Progenitor cell of endocrine pancreas (in vitro differentiated cells): Measurements from ENCODE around the gene FBXO3. TPM values are rescaled to one million over a fixed set of nuclear protein-coding genes. Genes with fewer than 3 reads are reported as not detected.

Experiments
- DNase-seq: peaks from one replicate; pipeline ENCODE4 v3.0.0; 2021; ENCODE audit warnings: low spot score; ENCODE audit not compliant: unreplicated experiment
- H3K27ac Mint-ChIP-seq: 2 replicates; pipeline ENCODE4 v1.8.0; 2021; ENCODE audit warnings: mild to moderate bottlenecking, moderate library complexity, mixed read lengths
- H3K27me3 Mint-ChIP-seq: 2 replicates; pipeline ENCODE4 v1.8.0; 2021; ENCODE audit warnings: mixed read lengths
- H3K36me3 Mint-ChIP-seq: 2 replicates; pipeline ENCODE4 v1.8.0; 2022; ENCODE audit warnings: mixed read lengths; ENCODE audit not compliant: insufficient read depth
- H3K4me1 Mint-ChIP-seq: 2 replicates; pipeline ENCODE4 v1.8.0; 2021; ENCODE audit warnings: low read depth, mixed read lengths
- H3K4me3 Mint-ChIP-seq: 2 replicates; pipeline ENCODE4 v1.8.0; 2021; ENCODE audit warnings: low read depth, mild to moderate bottlenecking, moderate library complexity, mixed read lengths
- H3K9me3 Mint-ChIP-seq: 2 replicates; pipeline ENCODE4 v1.8.0; 2021; ENCODE audit warnings: low read depth, mixed read lengths
- CTCF ChIP-seq: fragments of 200-600 bp; sonication (generic); IDR thresholded peaks from one replicate; pipeline ENCODE4 v1.5.0; 2021; ENCODE audit warnings: antibody characterized with exemption, mild to moderate bottlenecking; ENCODE audit not compliant: unreplicated experiment
- total RNA-seq: library from RNA; stranded (reverse); gene quantifications from 2 replicates; pipeline ENCODE4 v1.2.1, GENCODE V29; 2021

Gene FBXO3
- total RNA-seq, 1 donor from 2014 or later, result 37.2 TPM

GRCh38 chr11:33775467-33775807 is 1.1 kb upstream of the FBXO3 start:
- Mint-ChIP-seq H3K36me3 (no peaks in the 10 kb centered on the region), H3K4me1 (peaks cover 18% of the 10 kb centered on the region)

GRCh38 chr11:33774736-33775466 is 581 bp upstream of the FBXO3 start:
- no peak for TF ChIP-seq CTCF
- Mint-ChIP-seq H3K4me1 (peaks cover 17% of the 10 kb centered on the region), H3K27ac (peak overlapping the region; percentile 95), H3K4me3 (peak overlapping the region; percentile 82), H3K27me3 (peaks cover 44% of the 10 kb centered on the region), H3K36me3 (peaks cover 1% of the 10 kb centered on the region), H3K9me3 (no peaks in the 10 kb centered on the region)
- DNase-seq, result no peak

More at GRCh38 chr11:33775467-33775807, 1.1 kb upstream of the FBXO3 start:
- H3K4me3 Mint-ChIP-seq, result peak overlapping the region; percentile 82
- peaks cover 49% of the 10 kb centered on the region for H3K27me3 Mint-ChIP-seq
- H3K9me3 Mint-ChIP-seq, result no peaks in the 10 kb centered on the region
- no peak for TF ChIP-seq CTCF
- no peak overlapping the region for H3K27ac Mint-ChIP-seq
- no peak for DNase-seq

GRCh38 chr11:33773404-33773986 is 825 bp downstream of the FBXO3 start:
- peak overlapping the region; percentile 93 for H3K4me3 Mint-ChIP-seq
- no peak for TF ChIP-seq CTCF
- H3K4me1 Mint-ChIP-seq, result peaks cover 16% of the 10 kb centered on the region
- peak overlapping the region; percentile 88 for H3K27ac Mint-ChIP-seq
- no peak for DNase-seq
- peaks cover 6% of the 10 kb centered on the region for H3K36me3 Mint-ChIP-seq
- H3K27me3 Mint-ChIP-seq, result peaks cover 33% of the 10 kb centered on the region
- no peaks in the 10 kb centered on the region for H3K9me3 Mint-ChIP-seq

GRCh38 chr11:33772870-33773269 is 1.4 kb downstream of the FBXO3 start:
- Mint-ChIP-seq H3K4me1 (peaks cover 16% of the 10 kb centered on the region), H3K27me3 (peaks cover 27% of the 10 kb centered on the region), H3K36me3 (peaks cover 7% of the 10 kb centered on the region), H3K27ac (peak overlapping the region; percentile 29), H3K9me3 (no peaks in the 10 kb centered on the region), H3K4me3 (peak overlapping the region; percentile 93)
- no peak for DNase-seq
- no peak for TF ChIP-seq CTCF

GRCh38 chr11:33772300-33772699 is 2.0 kb downstream of the FBXO3 start:
- H3K9me3 Mint-ChIP-seq, result no peaks in the 10 kb centered on the region
- H3K27me3 Mint-ChIP-seq, result peaks cover 25% of the 10 kb centered on the region
- TF ChIP-seq CTCF, result no peak
- no peak for DNase-seq
- H3K36me3 Mint-ChIP-seq, result peaks cover 10% of the 10 kb centered on the region
- H3K4me1 Mint-ChIP-seq, result peaks cover 16% of the 10 kb centered on the region
- peak overlapping the region; percentile 29 for H3K27ac Mint-ChIP-seq
- H3K4me3 Mint-ChIP-seq, result peak overlapping the region; percentile 93
